22Rv1 (cell line): ENCODE data around the gene WFDC8.

Experiments used
- CTCF ChIP-seq: fragments of 450-650 bp; IDR thresholded peaks from 2 replicates; pipeline ENCODE4 v1.5.1; 2017; ENCODE audit warnings: mild to moderate bottlenecking
- ZFX ChIP-seq: fragments of 450-650 bp; IDR thresholded peaks from 2 replicates; pipeline ENCODE4 v1.6.1; 2017; ENCODE audit warnings: antibody characterized with exemption, borderline replicate concordance

GRCh38 chr20:45588800-45589199 lies 9.7 kb upstream of the WFDC8 start:
- no peak for TF ChIP-seq CTCF
- no peak for TF ChIP-seq ZFX
